Loucy (cell line): ENCODE data around the gene TMEM129.

ENCODE experiments used
- H2AFZ ChIP-seq: fragments of 200-600 bp; sonication (generic); 2 replicates; pipeline ENCODE4 v1.6.0; 2016; ENCODE audit warnings: antibody characterized with exemption, mild to moderate bottlenecking, low read length, moderate library complexity
- H3F3A ChIP-seq: fragments of 200-600 bp; 2 replicates; pipeline ENCODE4 v1.6.0; 2016; ENCODE audit warnings: antibody characterized with exemption, low read depth, mild to moderate bottlenecking
- H3K27me3 ChIP-seq: fragments of 200-600 bp; sonication (generic); 2 replicates; pipeline ENCODE4 v1.6.1; 2014; ENCODE audit warnings: low read length, mild to moderate bottlenecking; ENCODE audit not compliant: insufficient read depth, poor library complexity, severe bottlenecking
- H3K36me3 ChIP-seq: fragments of 200-600 bp; sonication (generic); 2 replicates; pipeline ENCODE4 v1.6.1; 2016; ENCODE audit warnings: low read length; ENCODE audit not compliant: insufficient read depth
- H3K4me1 ChIP-seq: fragments of 200-600 bp; sonication (generic); 2 replicates; pipeline ENCODE4 v1.5.1; 2014; ENCODE audit warnings: low read length, mild to moderate bottlenecking; ENCODE audit not compliant: insufficient read depth, poor library complexity, severe bottlenecking
- H3K4me2 ChIP-seq: fragments of 200-600 bp; sonication (generic); 2 replicates; pipeline ENCODE4 v1.6.0; 2014; ENCODE audit warnings: antibody characterized with exemption, low read length, low read depth, mild to moderate bottlenecking; ENCODE audit not compliant: poor library complexity, severe bottlenecking
- H3K4me3 ChIP-seq: fragments of 200-600 bp; sonication (generic); 2 replicates; pipeline ENCODE4 v1.5.1; 2014; ENCODE audit warnings: low read length, mild to moderate bottlenecking, mixed read lengths; ENCODE audit not compliant: poor library complexity, severe bottlenecking
- H3K79me2 ChIP-seq: fragments of 200-600 bp; sonication (generic); 2 replicates; pipeline ENCODE4 v1.6.1; 2014; ENCODE audit warnings: low read length; ENCODE audit not compliant: insufficient read depth
- H3K9ac ChIP-seq: fragments of 200-600 bp; sonication (generic); 2 replicates; pipeline ENCODE4 v1.6.0; 2014; ENCODE audit warnings: mild to moderate bottlenecking, low read depth, low read length, moderate library complexity; ENCODE audit not compliant: poor library complexity, severe bottlenecking
- H3K9me2 ChIP-seq: fragments of 200-600 bp; sonication (generic); replicated peaks from 2 replicates; pipeline ENCODE4 v1.6.1; 2016; ENCODE audit warnings: low read depth, low read length, mixed read lengths
- H3K9me3 ChIP-seq: fragments of 200-600 bp; sonication (generic); 2 replicates; pipeline ENCODE4 v1.6.1; 2014; ENCODE audit warnings: mild to moderate bottlenecking, antibody characterized with exemption, low read length, low read depth; ENCODE audit not compliant: insufficient read depth
- H4K20me1 ChIP-seq: fragments of 200-600 bp; sonication (generic); 2 replicates; pipeline ENCODE4 v1.6.0; 2014; ENCODE audit warnings: antibody characterized with exemption, low read length, mild to moderate bottlenecking; ENCODE audit not compliant: insufficient read depth, poor library complexity, severe bottlenecking
- EZH2phosphoT487 ChIP-seq: fragments of 200-600 bp; IDR thresholded peaks from 2 replicates; pipeline ENCODE4 v1.6.1; 2018; ENCODE audit warnings: antibody characterized with exemption, mild to moderate bottlenecking, moderate library complexity, borderline replicate concordance
- TF ChIP-seq, protein P1 (sequence below): fragments of 200-600 bp; sonication (generic); conservative IDR thresholded peaks from 2 replicates; pipeline ENCODE4 v1.5.1; 2014; ENCODE audit warnings: mild to moderate bottlenecking, antibody characterized with exemption, low read length

TMEM129 gene

DNA sequence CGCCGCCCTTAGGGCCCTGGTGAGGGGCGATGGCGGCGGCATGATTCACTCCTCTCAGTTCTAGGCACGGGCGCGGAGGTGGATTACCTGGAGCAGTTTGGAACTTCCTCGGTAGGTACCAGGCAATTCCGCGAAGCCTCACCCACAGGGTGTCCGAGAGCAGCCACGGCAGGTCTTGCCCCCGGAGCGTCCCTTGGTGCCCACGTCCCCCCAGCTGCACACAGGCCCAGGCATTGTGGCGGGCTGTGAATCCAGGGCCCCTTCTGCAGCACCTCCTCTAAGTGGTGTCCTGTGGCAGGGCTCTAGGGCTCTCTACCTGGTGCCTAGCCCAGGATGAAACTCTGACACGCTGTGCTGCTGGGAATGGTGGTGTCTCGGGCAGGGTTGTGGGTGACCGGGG, 14.1 kb upstream of the TMEM129 start:
- no peak overlapping the region for H2AFZ ChIP-seq
- no peak overlapping the region for H3K9ac ChIP-seq
- peaks cover 20% of the 10 kb centered on the region; the same call in 1 of the 2 replicates for H3K79me2 ChIP-seq
- no peaks in the 10 kb centered on the region for H3K27me3 ChIP-seq
- no peaks in the 10 kb centered on the region; the same call in 1 of the 2 replicates for H3K9me3 ChIP-seq
- no peak overlapping the region for H3K4me3 ChIP-seq
- peaks cover 94% of the 10 kb centered on the region; the same call in 1 of the 2 replicates for H3K36me3 ChIP-seq
- TF ChIP-seq, protein P1, sequence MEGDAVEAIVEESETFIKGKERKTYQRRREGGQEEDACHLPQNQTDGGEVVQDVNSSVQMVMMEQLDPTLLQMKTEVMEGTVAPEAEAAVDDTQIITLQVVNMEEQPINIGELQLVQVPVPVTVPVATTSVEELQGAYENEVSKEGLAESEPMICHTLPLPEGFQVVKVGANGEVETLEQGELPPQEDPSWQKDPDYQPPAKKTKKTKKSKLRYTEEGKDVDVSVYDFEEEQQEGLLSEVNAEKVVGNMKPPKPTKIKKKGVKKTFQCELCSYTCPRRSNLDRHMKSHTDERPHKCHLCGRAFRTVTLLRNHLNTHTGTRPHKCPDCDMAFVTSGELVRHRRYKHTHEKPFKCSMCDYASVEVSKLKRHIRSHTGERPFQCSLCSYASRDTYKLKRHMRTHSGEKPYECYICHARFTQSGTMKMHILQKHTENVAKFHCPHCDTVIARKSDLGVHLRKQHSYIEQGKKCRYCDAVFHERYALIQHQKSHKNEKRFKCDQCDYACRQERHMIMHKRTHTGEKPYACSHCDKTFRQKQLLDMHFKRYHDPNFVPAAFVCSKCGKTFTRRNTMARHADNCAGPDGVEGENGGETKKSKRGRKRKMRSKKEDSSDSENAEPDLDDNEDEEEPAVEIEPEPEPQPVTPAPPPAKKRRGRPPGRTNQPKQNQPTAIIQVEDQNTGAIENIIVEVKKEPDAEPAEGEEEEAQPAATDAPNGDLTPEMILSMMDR, result no peak
- TF ChIP-seq EZH2phosphoT487, result no peak
- no peaks in the 10 kb centered on the region for H3K9me2 ChIP-seq
- H3F3A ChIP-seq, result no peaks in the 10 kb centered on the region
- no peak overlapping the region for H3K4me2 ChIP-seq
- H3K4me1 ChIP-seq, result no peaks in the 10 kb centered on the region
- H4K20me1 ChIP-seq, result peaks cover 4% of the 10 kb centered on the region

DNA sequence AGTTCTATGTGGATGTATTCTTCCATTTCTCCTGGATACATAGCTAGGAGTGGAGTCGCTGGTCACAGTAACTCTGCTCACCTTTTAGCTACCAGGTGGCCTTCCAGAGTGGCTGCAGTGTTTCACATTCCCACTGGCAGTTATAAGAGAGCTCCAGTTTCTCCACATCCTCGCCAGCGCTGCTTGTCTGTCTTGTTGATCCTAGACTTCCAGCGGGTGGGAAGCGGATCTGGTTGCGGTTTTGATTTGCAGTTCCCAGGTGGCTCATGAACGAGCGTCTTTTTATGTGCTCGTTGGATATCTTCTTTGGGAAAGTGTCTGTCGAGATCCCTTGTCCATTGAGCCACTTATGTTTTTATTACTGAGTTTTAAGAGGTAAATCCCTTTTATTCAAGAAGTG, 11.8 kb upstream of the TMEM129 start:
- no peak for TF ChIP-seq EZH2phosphoT487
- TF ChIP-seq, protein P1, result no peak
- H3K9me2 ChIP-seq, result no peaks in the 10 kb centered on the region
- H3K27me3 ChIP-seq, result no peaks in the 10 kb centered on the region
- no peaks in the 10 kb centered on the region for H3F3A ChIP-seq
- peaks cover 4% of the 10 kb centered on the region for H3K4me1 ChIP-seq
- H2AFZ ChIP-seq, result no peak overlapping the region
- peaks cover 90% of the 10 kb centered on the region; the same call in 1 of the 2 replicates for H3K36me3 ChIP-seq
- no peak overlapping the region for H3K9ac ChIP-seq
- H4K20me1 ChIP-seq, result peaks cover 16% of the 10 kb centered on the region
- H3K4me2 ChIP-seq, result no peak overlapping the region
- H3K9me3 ChIP-seq, result no peaks in the 10 kb centered on the region
- H3K4me3 ChIP-seq, result no peak overlapping the region
- H3K79me2 ChIP-seq, result peaks cover 42% of the 10 kb centered on the region

DNA sequence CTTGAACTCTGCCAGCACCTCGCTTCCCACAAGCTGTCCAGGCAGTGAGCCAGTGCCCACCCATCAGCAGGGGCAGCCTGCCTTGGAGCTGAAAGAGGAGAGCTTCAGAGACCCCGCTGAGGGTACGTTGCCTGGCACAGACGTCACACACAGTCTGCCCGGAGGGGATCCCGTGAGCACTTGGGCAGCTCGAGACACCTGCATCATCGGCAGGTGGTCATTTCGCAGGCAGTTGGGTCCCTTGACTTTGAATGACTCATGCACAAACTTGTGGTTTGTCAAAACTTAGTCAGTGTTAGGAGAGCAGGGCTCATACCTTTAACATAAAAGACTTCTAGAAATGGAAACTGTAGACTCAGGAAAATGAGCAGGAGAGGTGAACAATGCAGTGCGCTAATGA, 10.1 kb upstream of the TMEM129 start:
- Histone ChIP-seq H3K36me3 (peaks cover 89% of the 10 kb centered on the region; the same call in 1 of the 2 replicates), H4K20me1 (peaks cover 31% of the 10 kb centered on the region), H3K4me2 (no peak overlapping the region), H3K79me2 (peaks cover 59% of the 10 kb centered on the region), H3K9ac (no peak overlapping the region), H3F3A (no peaks in the 10 kb centered on the region), H3K4me1 (peaks cover 9% of the 10 kb centered on the region), H3K27me3 (no peaks in the 10 kb centered on the region), H3K9me2 (no peaks in the 10 kb centered on the region), H3K9me3 (no peaks in the 10 kb centered on the region), H3K4me3 (no peak overlapping the region), H2AFZ (no peak overlapping the region)
- TF ChIP-seq, protein P1, result no peak
- no peak for TF ChIP-seq EZH2phosphoT487
